GM12873 (cell line): ENCODE measurements around the gene FGF11.
A peak's percentile ranks its signal among the peaks of the same experiment; 100 is the strongest.

Source experiments
- TF ChIP-seq, protein P1 (sequence below): IDR thresholded peaks from 2 replicates; pipeline ENCODE4 v1.5.1; 2012; ENCODE audit warnings: low read depth, mild to moderate bottlenecking, moderate library complexity, low read length, control low read depth; ENCODE audit not compliant: insufficient read depth; ENCODE audit errors: missing control alignments

FGF11 gene

DNA sequence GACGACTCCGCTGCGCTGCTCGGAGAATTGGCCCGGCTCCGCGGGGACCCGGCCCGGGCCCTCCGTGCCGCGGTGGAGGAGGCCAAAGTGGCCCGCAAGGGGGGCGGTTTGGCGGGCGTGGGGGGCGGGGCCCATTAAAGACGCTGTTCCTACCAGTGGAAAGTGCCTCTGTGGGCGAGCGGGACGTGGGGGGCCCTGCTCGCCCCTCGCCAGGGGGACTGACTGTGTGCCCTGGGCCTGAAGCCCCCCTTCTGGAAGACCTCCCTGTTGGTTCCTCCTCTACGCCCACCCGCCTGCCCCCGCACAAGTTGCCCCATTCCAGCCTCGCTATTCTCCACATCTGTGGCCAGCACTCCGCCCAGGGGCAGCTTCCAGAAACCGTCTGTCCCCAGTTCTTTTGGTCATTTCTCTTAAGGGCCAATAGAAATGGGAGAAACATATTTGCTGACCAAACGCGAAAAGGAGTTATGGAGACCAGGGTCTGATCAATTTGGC lies 1.9 kb upstream of the FGF11 start:
- TF ChIP-seq, protein P1, sequence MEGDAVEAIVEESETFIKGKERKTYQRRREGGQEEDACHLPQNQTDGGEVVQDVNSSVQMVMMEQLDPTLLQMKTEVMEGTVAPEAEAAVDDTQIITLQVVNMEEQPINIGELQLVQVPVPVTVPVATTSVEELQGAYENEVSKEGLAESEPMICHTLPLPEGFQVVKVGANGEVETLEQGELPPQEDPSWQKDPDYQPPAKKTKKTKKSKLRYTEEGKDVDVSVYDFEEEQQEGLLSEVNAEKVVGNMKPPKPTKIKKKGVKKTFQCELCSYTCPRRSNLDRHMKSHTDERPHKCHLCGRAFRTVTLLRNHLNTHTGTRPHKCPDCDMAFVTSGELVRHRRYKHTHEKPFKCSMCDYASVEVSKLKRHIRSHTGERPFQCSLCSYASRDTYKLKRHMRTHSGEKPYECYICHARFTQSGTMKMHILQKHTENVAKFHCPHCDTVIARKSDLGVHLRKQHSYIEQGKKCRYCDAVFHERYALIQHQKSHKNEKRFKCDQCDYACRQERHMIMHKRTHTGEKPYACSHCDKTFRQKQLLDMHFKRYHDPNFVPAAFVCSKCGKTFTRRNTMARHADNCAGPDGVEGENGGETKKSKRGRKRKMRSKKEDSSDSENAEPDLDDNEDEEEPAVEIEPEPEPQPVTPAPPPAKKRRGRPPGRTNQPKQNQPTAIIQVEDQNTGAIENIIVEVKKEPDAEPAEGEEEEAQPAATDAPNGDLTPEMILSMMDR: no peak

DNA sequence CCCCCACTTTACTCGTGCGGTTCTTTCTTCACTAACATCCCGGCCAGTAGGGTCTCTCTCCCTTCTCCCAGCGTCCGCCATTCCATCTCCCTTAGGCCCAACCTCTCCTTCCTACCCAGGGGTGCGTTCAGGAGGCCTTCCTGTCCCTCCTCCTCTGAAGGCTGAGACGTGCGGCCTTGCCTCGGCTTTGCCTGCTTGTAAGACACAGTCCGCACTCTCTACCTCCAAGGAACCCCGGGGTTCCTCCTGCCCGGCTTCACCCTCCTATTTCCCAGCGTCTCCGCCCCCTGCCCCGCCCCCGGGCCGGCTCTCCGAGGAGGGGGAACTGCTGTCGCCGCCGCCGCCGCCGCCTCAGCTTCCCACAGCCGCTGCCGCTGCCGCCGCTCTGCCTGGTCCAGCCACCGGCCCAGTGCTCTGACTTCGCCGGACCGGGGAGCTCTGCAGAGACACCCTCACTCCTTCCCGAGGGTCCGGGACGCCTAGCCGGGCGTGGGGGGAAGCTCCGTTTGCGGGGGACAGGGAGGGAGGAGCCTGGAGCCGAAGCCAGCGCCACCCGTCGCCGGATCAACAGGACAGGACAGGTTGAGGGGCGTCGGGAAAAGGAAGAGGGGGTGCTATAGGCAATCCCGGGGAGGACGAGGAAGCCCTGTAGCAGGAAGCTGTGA lies 1.2 kb upstream of the FGF11 start:
- TF ChIP-seq, protein P1: no peak

DNA sequence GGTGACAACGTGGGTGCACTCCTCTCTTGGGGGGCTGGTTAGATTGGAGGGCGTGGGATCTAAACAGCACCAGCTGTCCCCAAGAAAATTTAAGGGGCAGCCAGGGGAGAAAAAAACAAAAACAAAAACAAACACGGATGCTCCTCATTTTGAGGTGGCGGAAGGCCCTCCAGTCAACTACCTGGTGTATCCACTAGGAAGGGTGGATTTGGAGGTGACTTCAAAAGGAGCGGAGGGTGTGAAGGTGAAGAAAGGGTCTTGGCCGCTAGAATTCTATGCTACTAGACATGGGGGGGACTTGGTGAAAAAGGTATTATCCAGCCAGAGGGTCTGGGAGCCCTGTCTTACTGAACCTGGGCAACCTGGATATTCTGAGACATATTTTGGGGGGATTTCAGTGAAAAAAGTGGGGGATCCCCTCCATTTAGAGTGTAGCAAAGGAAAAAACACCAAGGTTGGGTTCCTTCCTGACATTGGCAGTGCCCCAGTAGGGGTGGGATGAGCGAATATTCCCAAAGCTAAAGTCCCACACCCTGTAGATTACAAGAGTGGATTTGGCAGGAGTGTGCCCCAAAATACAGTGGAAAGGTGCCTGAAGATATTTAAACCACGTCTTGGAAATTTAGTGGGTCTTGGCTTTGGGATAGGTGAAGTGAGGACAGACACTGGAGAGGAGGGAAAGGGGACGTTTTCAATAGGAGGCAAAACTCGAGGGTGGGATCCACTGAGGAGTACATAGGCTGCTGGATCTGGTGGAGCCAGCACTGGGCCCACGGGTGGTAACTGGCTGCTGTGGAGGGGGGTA lies 454 bp upstream of the FGF11 start:
- TF ChIP-seq, protein P1: no peak

DNA sequence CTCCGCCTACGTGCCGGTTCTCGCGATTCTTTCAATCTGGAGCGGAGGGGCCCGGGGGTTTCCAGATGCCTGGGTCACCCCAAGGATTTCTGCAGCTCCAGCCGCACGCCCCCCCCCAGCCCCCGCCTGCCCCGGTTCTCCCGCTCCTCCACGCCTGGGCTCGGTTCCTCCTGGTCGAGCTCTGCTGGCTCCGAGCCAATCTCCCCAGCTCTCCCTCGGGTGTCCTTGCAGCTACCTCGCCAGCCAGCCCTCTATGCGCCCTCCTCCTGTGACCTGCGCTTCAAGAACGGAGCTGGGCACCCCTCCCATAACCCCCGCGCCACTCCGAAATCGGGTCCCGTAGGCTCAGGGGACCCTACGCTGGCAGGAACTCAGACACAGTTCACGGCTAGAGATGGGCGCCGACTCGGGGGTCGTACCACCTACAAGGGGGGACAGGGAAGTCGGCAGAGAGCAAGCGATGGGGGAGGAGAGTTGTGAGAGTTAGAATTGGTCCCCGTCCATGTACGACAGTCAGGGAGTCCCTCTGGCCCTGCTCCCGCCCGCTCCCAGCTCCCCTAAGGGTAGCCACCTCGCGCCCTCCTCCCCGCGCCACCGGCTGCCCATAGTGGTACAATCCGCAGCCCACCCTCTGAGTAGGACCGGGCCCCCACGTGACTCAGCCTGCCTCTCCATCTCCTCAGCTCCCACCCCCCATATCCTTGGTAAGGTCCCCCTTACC lies 961 bp downstream of the FGF11 start:
- TF ChIP-seq, protein P1: no peak

DNA sequence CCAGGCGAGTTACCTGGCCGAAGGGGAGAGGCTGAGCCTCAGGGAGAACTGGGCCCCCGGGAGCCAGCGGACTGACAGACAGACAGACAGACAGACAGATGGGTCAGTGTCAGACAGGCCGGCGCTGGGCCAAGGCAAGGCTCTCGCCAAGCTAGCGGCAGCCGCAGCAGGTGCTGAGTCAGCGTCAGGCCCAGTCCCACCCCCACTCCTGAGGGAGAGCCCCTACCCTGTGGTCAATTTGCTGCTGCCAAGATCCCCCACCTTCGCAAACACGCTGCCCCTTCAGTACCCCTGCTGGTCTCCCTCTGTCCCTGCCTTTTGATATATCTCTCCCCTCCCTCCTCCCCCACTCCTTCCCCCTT lies 1.5 kb downstream of the FGF11 start:
- TF ChIP-seq, protein P1: peak; percentile 22

DNA sequence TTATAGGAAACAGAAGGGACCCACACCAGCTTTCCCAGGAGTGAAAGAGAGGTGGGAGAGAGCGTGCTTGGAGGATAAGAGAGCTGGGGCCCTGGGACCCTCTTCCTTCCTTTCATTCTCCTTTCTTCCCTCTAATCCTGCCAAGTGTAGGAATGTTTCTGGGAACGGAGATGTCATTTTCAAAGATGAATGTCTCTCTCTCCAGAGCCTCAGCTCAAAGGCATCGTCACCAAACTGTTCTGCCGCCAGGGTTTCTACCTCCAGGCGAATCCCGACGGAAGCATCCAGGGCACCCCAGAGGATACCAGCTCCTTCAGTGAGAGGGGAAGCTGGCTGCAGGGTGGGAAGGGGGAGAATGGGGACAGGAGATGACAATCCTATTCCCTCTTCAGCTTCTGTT lies 2.0 kb downstream of the FGF11 start:
- TF ChIP-seq, protein P1: no peak

DNA sequence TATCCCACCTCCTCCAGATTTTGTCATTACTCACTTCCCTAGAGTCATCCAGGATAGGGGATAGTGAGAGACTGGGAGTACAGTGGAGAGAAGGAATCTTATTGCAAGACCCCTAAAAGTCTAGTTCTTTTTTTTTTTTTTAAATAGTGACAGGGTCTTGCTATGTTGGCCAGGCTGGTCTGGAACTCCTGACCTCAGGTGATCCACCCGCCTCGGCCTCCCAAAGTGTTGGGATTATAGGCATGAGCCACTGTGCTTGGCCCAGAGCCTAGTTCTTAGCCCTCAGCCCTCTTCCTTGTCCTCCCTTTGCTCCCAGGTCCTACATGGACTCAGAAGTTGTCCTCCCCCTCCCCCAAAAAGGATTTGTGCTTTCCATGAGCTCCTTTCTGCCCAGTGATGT lies 2.8 kb downstream of the FGF11 start:
- TF ChIP-seq, protein P1: no peak
